Activated CD8-positive, alpha-beta memory T cell treated with anti-CD3 and anti-CD28 coated beads for 4 hours (primary cell): ENCODE results near the gene KL.

Experiments used
- DNase-seq, 2 donors: peaks; one replicate each; pipeline ENCODE4 v3.0.0-alpha.2; 2020; ENCODE audit warnings: low read depth in 2 of 2

Gene KL

GRCh38 chr13:33080972-33081590, 64.9 kb downstream of the KL start:
- DNase-seq, result no peak

DNA sequence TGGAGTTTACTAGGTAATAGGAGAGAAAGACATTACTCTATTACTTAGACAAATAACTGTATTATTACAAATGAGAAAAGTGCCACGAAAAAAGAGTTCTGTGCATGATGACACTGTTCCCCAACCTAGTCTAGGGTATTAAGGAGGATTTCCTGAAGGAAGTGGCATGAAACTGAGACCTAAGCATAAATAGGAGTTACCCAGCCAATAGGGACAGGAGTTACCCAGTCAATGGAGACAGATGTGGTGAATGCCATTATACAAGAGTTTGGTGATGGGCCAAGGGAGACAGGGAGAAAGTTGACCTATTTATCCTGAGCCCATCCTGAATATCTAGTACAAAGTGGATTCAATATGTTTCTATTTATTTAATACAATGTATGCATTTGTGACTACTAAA, 65.4 kb downstream of the KL start:
- no peak for DNase-seq

- DNase-seq, result no peak
Measured at GRCh38 chr13:33083054-33083453, 66.8 kb downstream of the KL start.

DNA sequence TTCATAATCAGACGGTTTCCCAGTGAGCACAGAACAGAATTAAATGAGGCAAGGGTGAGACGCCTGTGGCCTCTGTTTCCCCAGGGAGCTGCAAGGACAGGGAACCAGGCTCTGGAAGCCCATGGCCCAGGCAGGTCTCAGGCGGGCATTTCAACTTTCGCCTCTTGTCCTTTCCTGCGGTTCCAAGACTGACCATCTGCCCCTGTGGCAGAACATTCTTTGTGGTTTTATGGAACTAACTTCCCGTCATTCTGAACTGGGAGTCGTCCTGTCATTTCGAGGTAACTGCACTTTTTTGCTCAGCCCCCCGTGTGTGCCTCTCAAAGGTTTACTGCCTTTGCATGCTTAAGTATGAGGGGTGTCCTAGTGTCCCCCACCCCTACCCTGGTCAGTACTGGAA, 70.9 kb downstream of the KL start:
- no peak for DNase-seq

DNA sequence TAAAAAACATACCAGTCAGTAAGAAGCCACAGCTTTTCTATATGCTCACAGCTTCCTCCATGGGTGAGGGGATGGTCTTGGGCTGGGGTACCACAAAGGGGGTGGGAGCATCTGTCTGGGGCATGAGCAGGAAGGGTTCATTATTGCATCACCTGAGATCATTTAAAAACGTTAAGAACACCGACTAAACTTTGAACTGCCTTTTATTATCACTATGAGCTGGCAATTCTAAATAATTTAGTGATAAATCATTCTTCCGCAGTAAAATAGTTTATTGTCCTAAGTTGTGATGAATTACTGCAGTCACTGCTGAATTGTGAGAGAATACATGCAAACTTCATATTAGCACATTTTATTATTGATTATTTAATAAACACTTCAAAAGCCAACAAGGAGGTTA, 71.6 kb downstream of the KL start:
- DNase-seq, result no peak

GRCh38 chr13:33089311-33089710, 73.1 kb downstream of the KL start:
- no peak for DNase-seq

GRCh38 chr13:33090755-33091414, 74.7 kb downstream of the KL start:
- DNase-seq, result no peak

DNA sequence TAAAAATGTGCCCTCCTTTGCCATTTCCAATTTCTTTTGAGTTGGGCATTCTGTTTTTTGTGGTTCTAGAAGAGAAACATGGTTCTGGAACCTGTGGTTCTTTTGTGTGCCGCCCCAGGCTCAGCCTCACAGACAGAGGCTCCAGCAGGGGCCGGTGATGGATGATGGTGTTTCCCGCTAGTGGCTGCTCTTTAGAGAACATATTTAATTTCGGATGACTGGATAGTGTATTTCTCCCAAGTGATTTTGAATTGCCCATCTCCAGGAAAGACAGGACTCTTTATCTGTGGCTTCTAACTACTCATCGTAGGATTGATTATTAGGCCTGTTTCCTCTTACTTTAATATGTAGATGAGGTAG, 75.2 kb downstream of the KL start:
- DNase-seq, result no peak

DNA sequence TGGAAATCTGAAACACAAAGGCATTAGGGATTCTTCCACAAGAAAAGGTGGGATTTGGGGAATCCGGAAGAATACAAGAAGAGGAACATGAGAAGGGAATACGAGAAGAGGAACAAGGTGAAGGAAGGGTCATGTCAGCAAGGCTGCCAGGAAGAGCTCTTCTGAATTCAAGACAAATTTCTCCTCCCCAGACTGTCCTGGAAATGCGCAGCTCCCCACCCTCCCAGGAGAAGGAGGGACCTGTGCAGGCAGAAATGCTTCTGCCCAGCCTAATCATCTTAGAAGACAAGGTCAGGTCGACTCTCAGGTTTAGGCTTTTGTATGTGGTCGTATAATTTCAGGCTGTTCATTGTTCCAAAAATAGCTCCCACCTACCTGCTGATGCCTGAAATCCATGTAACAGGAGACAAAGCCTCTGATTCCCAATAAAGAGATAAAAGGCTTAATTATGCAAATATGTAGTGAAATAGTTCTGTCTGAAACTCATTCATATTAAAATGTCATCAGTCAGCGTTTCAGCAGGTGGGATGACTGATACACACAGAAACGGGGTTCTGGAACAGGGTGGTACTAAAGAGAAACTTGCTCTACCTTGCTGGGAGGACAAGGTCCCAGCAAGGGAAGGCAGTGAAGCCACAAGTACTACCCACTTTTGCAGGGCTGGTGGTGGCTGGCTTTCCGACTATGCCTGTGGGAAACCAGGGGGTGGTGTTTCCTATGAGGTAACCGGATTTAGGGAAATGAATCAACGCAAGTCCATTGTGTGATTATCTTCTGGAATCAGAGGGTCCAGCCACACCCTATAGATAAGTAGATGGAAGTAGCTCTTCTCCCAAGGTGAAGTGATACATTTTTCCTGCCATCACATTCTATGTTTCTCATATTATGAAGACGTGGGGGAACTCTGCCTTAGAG, 76.1 kb downstream of the KL start:
- no peak for DNase-seq

- DNase-seq, result no peak
Measured at GRCh38 chr13:33096886-33097605, 80.8 kb downstream of the KL start.

- no peak for DNase-seq
Measured at GRCh38 chr13:33099860-33100259, 83.6 kb downstream of the KL start.

- no peak for DNase-seq
Measured at GRCh38 chr13:33100886-33101285, 84.7 kb downstream of the KL start.

- DNase-seq, result no peak
Measured at GRCh38 chr13:33101835-33102234, 85.6 kb downstream of the KL start.

DNA sequence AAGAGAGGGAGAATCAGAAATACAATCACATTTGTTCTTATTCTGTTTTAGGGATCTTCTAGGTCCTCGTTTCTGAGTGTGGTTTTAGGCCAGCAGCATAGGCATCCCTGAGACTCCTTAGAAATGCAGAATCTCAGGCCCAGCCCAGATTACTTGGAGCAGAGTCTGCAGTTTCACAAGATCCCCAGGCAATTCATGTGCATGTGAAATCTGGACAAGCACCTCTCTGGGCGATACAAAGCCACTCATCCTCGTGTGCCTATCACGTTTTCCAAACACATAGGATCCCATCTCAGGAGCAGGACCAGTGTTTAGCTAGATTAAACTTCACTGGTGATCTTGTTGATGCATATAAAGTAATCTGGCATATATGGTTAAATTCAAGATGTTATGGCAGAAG, 87.2 kb downstream of the KL start:
- no peak for DNase-seq

GRCh38 chr13:33105387-33106005, 89.3 kb downstream of the KL start:
- DNase-seq, result no peak

DNA sequence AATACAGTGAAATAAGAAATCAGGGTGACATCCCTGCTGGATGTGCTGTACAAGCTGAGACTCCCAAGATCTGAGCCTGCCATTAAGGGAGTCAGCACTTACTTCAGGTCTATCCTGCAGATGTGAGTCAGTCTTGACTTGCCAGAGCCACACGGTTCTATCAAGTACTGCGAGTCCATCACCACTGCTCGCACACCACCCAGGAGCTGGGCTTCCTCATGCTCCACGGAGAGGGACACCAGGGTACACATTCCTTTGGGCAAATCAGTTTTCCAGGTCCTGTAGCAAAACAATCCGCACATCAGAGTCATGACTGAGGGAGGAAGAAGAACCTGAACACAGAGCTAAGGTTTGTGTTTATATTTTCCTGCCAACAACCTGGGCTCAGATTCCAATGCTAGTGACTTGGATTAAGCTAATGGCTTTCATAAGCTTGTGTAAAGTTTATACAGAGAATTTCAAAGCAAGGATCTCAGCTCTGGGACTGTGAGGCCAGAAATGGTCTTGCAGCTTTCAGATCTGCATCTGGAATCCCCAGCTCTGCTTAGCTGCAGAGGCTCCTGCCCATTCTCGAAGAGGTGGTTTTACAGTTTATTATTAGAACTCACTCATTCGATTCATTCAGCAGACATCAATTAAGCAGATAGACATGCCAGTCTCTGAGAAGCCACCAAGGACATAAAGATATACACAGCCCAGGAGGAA, 90.6 kb downstream of the KL start:
- DNase-seq, result no peak

DNA sequence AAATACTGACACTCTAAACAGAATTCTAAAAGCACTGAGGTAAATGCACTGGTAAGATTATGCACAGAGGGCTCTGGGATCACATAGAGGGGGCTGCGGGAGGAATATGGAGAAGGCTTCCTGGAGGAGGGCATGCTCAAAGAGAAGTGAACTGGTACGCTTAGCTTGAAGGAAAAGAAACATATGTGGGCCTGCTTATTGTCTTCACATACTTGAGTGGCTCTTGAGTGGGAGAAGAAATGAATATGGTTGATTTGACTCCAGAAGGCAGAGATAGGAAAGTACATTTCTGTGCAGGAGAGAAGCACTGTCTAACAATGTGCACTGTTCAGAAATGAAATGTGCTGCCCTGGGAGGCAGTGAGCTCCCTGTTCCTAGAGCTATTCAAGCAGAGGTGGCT, 91.1 kb downstream of the KL start:
- DNase-seq, result no peak

DNA sequence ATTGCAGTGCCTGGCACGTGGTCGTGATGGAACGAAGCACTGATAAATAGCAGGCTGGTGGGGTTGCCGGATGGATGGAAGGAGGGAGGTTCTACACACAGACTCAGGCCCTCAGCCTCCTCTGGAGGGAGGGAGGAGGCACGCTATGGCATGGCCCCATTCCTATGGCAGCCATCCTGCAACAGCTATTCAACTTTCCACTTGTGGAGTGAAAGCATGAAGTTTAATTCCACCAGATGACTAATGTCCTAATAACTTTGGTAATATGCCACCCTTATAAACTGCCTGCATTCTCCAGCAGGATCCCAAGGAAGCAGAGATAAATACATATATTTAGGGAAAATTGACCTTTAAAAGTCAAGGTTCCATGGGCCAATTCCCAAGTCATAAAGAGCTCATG, 92.4 kb downstream of the KL start:
- no peak for DNase-seq

DNA sequence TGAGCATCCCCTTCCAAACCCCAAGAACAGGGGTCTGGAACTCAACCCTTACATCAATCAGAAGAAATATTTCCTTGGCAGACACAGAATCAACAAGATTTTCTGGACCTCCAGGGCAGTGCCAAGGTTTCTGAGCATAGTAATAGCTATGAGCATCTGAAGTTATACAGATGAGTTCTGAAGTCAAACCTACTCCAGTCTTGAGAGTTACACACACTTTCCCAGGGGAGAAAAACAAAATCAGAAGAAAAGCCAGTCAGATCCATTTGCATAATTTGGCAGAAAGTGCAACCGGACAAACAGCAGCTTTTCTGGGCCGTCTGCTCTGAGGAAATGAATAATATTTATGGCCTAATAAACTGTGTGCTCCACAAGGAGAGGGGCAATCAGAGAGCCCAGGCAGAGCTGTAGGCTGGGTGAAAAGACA, 93.1 kb downstream of the KL start:
- DNase-seq, result no peak

DNA sequence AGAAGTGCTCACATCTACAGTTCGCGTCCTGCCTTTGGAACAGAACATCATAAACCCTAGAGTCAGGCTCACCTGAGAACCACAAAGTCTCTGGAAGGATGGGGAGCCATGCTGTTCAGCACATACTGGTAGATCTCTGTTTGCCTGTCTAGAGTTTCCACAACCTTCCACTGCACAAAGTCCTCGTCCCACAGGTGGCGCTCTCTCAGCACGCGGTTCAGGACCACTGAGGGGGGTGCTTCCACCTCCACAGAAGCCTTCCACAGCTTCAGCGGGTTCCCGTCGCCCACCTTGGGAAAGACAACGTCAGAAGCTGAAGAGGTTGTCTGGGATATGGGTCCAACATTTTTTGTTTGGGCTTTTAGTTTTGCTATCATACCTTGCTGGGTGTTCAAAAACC, 93.6 kb downstream of the KL start:
- no peak for DNase-seq

DNA sequence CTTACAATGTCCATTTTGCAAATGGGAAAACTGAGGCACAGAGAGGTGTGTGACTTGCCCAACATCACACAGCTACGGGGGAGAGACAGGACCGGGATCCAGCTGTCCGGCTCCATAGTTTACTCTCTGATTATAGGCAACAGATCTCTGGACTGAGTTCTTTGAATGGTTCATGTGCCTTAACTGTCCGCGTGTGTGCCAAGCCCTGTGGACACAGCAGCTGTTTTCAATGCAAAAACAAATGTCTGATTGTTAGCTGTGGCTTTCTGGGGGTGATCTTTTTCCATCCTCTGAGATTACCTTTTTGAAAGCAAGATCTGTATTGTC, 94.1 kb downstream of the KL start:
- no peak for DNase-seq
